OCI-LY3 (cell line): ENCODE measurements around the gene B4GALT4.

ENCODE experiments used
- CTCF ChIP-seq: fragments of 200-600, 300-600 bp; sonication (generic); IDR thresholded peaks from 2 replicates; pipeline ENCODE4 v1.5.1; 2014; ENCODE audit warnings: antibody characterized with exemption, low read length, low read depth
- EZH2phosphoT487 ChIP-seq: fragments of 200-600 bp; shearing (Covaris generic); IDR thresholded peaks from 2 replicates; pipeline ENCODE4 v1.6.1; 2018; ENCODE audit warnings: antibody characterized with exemption, mixed run types, low read depth

DNA sequence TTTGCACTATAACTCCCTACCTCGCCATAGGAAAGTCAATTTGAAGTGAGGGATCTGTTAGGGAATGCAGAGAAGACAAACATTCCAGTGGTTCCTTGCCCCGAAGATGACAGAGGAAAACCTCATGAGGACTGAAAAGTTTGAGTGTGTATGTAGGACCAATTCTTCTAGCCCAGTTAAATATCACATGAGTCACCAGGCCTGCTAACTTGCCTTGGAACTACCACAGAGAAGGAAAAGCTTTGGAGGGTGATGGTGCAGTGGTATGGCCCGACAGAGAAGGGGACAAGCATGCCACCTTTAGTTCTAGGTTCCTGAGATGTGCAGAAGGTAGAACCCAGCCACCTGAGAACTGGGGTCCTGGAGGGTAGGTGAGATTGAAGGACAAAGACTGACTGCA is 69.9 kb downstream of the B4GALT4 start:
- TF ChIP-seq CTCF: no peak
- TF ChIP-seq EZH2phosphoT487: no peak
